ENCODE measurements around the gene IKZF1. TPM values are rescaled to one million over a fixed set of nuclear protein-coding genes. Genes with fewer than 3 reads are reported as not detected.

Gene IKZF1
- total RNA-seq (2021; fragmentation: NEBNext Ultra II Directional; extraction: Animal tissue kit (Norgen Biotek cat#: 25700)): not detected
- long read RNA-seq: 0 reads

- no peak within 1 kb of the TSS for H3K4me3 Mint-ChIP-seq
- no peak for DNase-seq
- no peaks in the 10 kb centered on the region for H3K36me3 Mint-ChIP-seq (ENCODE audit: low read depth)
- no peak for TF ChIP-seq CTCF (IDR thresholded peaks at IDR 0.05)
- no peaks in the 10 kb centered on the region; the same call in 1 of the 2 replicates for H3K9me3 Mint-ChIP-seq
- no peak within 1 kb of the TSS for H3K27ac Mint-ChIP-seq
- no peaks in the 10 kb centered on the region for H3K4me1 Mint-ChIP-seq (ENCODE audit: low read depth)
- peaks cover 11% of the 10 kb centered on the region for H3K27me3 Mint-ChIP-seq (ENCODE audit: insufficient read depth)
Measured at GRCh38 chr7:50304129-50304910, at the start of gene IKZF1. Gene IKZF1, plus strand, starts transcription at chr7:50304716. Its CDS starts 14,346 bp downstream, at chr7:50319062.

GRCh38 chr7:50261593-50261992 is 42.9 kb upstream of the IKZF1 start:
- no peak overlapping the region for H3K4me3 Mint-ChIP-seq
- no peak overlapping the region for H3K27ac Mint-ChIP-seq
- peaks cover 11% of the 10 kb centered on the region for H3K9me3 Mint-ChIP-seq
- TF ChIP-seq CTCF (IDR thresholded peaks at IDR 0.05): no peak
- no peaks in the 10 kb centered on the region for H3K36me3 Mint-ChIP-seq (ENCODE audit: low read depth)
- DNase-seq: no peak
- no peaks in the 10 kb centered on the region for H3K4me1 Mint-ChIP-seq (ENCODE audit: low read depth)
- H3K27me3 Mint-ChIP-seq (ENCODE audit: insufficient read depth): no peaks in the 10 kb centered on the region

- no peak overlapping the region for H3K27ac Mint-ChIP-seq
- peaks cover 19% of the 10 kb centered on the region for H3K9me3 Mint-ChIP-seq
- H3K4me3 Mint-ChIP-seq: no peak overlapping the region
- no peak for TF ChIP-seq CTCF (IDR thresholded peaks at IDR 0.05)
- no peaks in the 10 kb centered on the region for H3K27me3 Mint-ChIP-seq (ENCODE audit: insufficient read depth)
- H3K4me1 Mint-ChIP-seq (ENCODE audit: low read depth): no peaks in the 10 kb centered on the region
- H3K36me3 Mint-ChIP-seq (ENCODE audit: low read depth): no peaks in the 10 kb centered on the region
- no peak for DNase-seq
Measured at GRCh38 chr7:50262446-50262845, 42.1 kb upstream of the IKZF1 start.

- no peaks in the 10 kb centered on the region for H3K4me1 Mint-ChIP-seq (ENCODE audit: low read depth)
- no peaks in the 10 kb centered on the region for H3K27me3 Mint-ChIP-seq (ENCODE audit: insufficient read depth)
- no peaks in the 10 kb centered on the region for H3K36me3 Mint-ChIP-seq (ENCODE audit: low read depth)
- H3K27ac Mint-ChIP-seq: no peak overlapping the region
- DNase-seq: no peak
- H3K4me3 Mint-ChIP-seq: no peak overlapping the region
- TF ChIP-seq CTCF (IDR thresholded peaks at IDR 0.05): no peak
- H3K9me3 Mint-ChIP-seq: peaks cover 24% of the 10 kb centered on the region
Measured at GRCh38 chr7:50262916-50263690, 41.4 kb upstream of the IKZF1 start.

- no peak for TF ChIP-seq CTCF (IDR thresholded peaks at IDR 0.05)
- DNase-seq: no peak
- Mint-ChIP-seq H3K27ac (no peak overlapping the region), H3K4me3 (no peak overlapping the region), H3K27me3 (ENCODE audit: insufficient read depth) (no peaks in the 10 kb centered on the region), H3K36me3 (ENCODE audit: low read depth) (no peaks in the 10 kb centered on the region), H3K4me1 (ENCODE audit: low read depth) (no peaks in the 10 kb centered on the region), H3K9me3 (peaks cover 28% of the 10 kb centered on the region)
Measured at GRCh38 chr7:50264908-50265307, 39.6 kb upstream of the IKZF1 start.

All from HFFc6 (cell line).